HEK293 (cell line): ENCODE measurements around the gene DLX6.

Experiments
- BCL11B ChIP-seq: fragments of 450-650 bp; formaldehyde crosslinking; IDR thresholded peaks from 2 replicates; pipeline ENCODE4 v1.5.1; 2016; ENCODE audit warnings: low read depth, missing biosample characterization, missing genetic modification characterization
- GLI4 ChIP-seq: fragments of 450-650 bp; formaldehyde crosslinking; IDR thresholded peaks from 2 replicates; pipeline ENCODE4 v1.5.1; 2016; ENCODE audit warnings: missing biosample characterization, missing genetic modification characterization
- GLIS2 ChIP-seq: fragments of 450-650 bp; formaldehyde crosslinking; IDR thresholded peaks from 2 replicates; pipeline ENCODE4 v1.5.1; 2016; ENCODE audit warnings: missing biosample characterization, missing genetic modification characterization
- IKZF3 ChIP-seq: fragments of 450-650 bp; IDR thresholded peaks from 2 replicates; pipeline ENCODE4 v1.5.0; 2018; ENCODE audit warnings: missing biosample characterization, mild to moderate bottlenecking, missing genetic modification characterization, moderate library complexity
- SCRT1 ChIP-seq: fragments of 450-650 bp; formaldehyde crosslinking; IDR thresholded peaks from 2 replicates; pipeline ENCODE4 v1.5.1; 2016; ENCODE audit warnings: missing biosample characterization, missing genetic modification characterization, borderline replicate concordance
- SP7 ChIP-seq: fragments of 450-650 bp; formaldehyde crosslinking; IDR thresholded peaks from 2 replicates; pipeline ENCODE4 v1.5.1; 2016; ENCODE audit warnings: missing biosample characterization, missing genetic modification characterization
- ZEB2 ChIP-seq: fragments of 450-650 bp; formaldehyde crosslinking; IDR thresholded peaks from 2 replicates; pipeline ENCODE4 v1.5.1; 2016; ENCODE audit warnings: missing biosample characterization, missing genetic modification characterization
- ZIC2 ChIP-seq: fragments of 450-650 bp; formaldehyde crosslinking; IDR thresholded peaks from 2 replicates; pipeline ENCODE4 v1.5.1; 2016; ENCODE audit warnings: missing biosample characterization, missing genetic modification characterization
- ZNF146 ChIP-seq: fragments of 450-650 bp; formaldehyde crosslinking; IDR thresholded peaks from 2 replicates; pipeline ENCODE4 v1.5.1; 2016; ENCODE audit warnings: missing biosample characterization, missing genetic modification characterization
- ZNF175 ChIP-seq: fragments of 450-650 bp; formaldehyde crosslinking; IDR thresholded peaks from 2 replicates; pipeline ENCODE4 v1.5.1; 2016; ENCODE audit warnings: missing biosample characterization, missing genetic modification characterization
- ZNF223 ChIP-seq: fragments of 450-650 bp; formaldehyde crosslinking; IDR thresholded peaks from 2 replicates; pipeline ENCODE4 v1.5.1; 2016; ENCODE audit warnings: missing biosample characterization, missing genetic modification characterization
- ZNF366 ChIP-seq: fragments of 450-650 bp; formaldehyde crosslinking; conservative IDR thresholded peaks from 2 replicates; pipeline ENCODE4 v1.5.1; 2016; ENCODE audit warnings: missing biosample characterization, missing genetic modification characterization
- ZNF426 ChIP-seq: fragments of 450-650 bp; formaldehyde crosslinking; IDR thresholded peaks from 2 replicates; pipeline ENCODE4 v1.5.1; 2017; ENCODE audit warnings: missing biosample characterization, missing genetic modification characterization, mild to moderate bottlenecking, inconsistent platforms, moderate library complexity
- ZNF521 ChIP-seq: fragments of 450-650 bp; formaldehyde crosslinking; IDR thresholded peaks from 2 replicates; pipeline ENCODE4 v1.5.1; 2017; ENCODE audit warnings: missing biosample characterization, mild to moderate bottlenecking, missing genetic modification characterization
- ZNF529 ChIP-seq: fragments of 450-650 bp; formaldehyde crosslinking; IDR thresholded peaks from 2 replicates; pipeline ENCODE4 v1.5.1; 2017; ENCODE audit warnings: missing genetic modification characterization, missing biosample characterization; ENCODE audit not compliant: insufficient replicate concordance
- ZNF558 ChIP-seq: fragments of 450-650 bp; formaldehyde crosslinking; IDR thresholded peaks from 2 replicates; pipeline ENCODE4 v1.5.1; 2016; ENCODE audit warnings: missing biosample characterization, missing genetic modification characterization
- ZNF561 ChIP-seq: fragments of 450-650 bp; IDR thresholded peaks from 2 replicates; pipeline ENCODE4 v1.5.1; 2018; ENCODE audit warnings: missing biosample characterization, missing genetic modification characterization, borderline replicate concordance
- ZNF610 ChIP-seq: fragments of 450-650 bp; formaldehyde crosslinking; IDR thresholded peaks from 2 replicates; pipeline ENCODE4 v1.5.1; 2016; ENCODE audit warnings: missing biosample characterization, missing genetic modification characterization, borderline replicate concordance
- ZNF654 ChIP-seq: fragments of 450-650 bp; formaldehyde crosslinking; IDR thresholded peaks from 2 replicates; pipeline ENCODE4 v1.5.1; 2016; ENCODE audit warnings: low read depth, missing biosample characterization, missing genetic modification characterization
- ZNF843 ChIP-seq: fragments of 450-650 bp; formaldehyde crosslinking; IDR thresholded peaks from 2 replicates; pipeline ENCODE4 v1.5.1; 2016; ENCODE audit warnings: missing biosample characterization, missing genetic modification characterization
- TF ChIP-seq, protein P1 (sequence below): IDR thresholded peaks from 2 replicates; pipeline ENCODE4 v1.6.1; 2011; ENCODE audit warnings: mild to moderate bottlenecking, low read depth, low read length, borderline replicate concordance
- TF ChIP-seq, protein P2 (sequence below): fragments of 450-650 bp; formaldehyde crosslinking; IDR thresholded peaks from 2 replicates; pipeline ENCODE4 v1.5.1; 2016; ENCODE audit warnings: missing biosample characterization, missing genetic modification characterization, low read depth
- TF ChIP-seq, protein P3 (sequence below): fragments of 450-650 bp; formaldehyde crosslinking; IDR thresholded peaks from 2 replicates; pipeline ENCODE4 v1.5.1; 2016; ENCODE audit warnings: missing biosample characterization, missing genetic modification characterization
- TF ChIP-seq, protein P4 (sequence below): fragments of 450-650 bp; formaldehyde crosslinking; IDR thresholded peaks from 2 replicates; pipeline ENCODE4 v1.5.1; 2016; ENCODE audit warnings: missing biosample characterization, missing genetic modification characterization, borderline replicate concordance
- TF ChIP-seq, protein P5 (sequence below): fragments of 450-650 bp; formaldehyde crosslinking; IDR thresholded peaks from 2 replicates; pipeline ENCODE4 v1.5.1; 2016; ENCODE audit warnings: missing biosample characterization, missing genetic modification characterization

DLX6 gene

DNA sequence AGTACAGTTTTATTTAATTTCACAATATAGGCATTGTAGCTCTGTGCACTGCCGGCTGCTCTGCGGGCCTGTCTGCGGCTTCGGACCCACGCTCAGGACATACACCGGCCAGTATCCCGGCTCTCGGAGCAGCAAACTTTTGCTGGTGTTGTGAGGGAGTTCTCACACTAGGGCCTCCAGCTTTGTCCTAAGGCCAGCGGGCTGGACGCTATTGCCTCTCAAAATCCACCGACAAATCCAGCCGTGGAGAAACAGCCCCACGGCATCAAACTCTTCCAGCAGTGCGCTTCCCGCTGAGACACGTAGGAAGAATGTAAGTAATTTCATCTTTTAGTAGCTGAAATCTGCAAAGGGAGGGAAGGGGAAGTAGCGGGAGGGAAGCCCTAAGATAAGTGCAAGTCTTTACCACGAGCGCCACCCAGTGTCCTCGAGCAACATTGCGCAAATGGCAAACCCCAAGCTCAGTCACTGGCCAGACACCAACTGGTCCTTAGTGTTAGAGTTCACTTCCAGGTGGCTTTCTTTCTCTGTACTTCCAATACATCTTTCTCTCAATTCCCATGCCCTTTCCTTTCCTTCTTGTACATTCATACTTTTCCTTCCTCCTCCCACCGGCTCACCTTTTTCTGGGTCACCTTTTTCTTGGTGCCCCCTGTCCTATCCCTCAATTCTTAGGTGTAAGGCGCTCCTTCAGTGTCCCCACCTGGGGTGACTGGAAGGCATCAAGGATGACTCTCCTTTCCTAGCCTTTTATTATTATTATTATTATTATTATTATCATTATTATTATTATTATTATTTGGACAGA, 22.3 kb downstream of the DLX6 start (continued):
- TF ChIP-seq, protein P1, sequence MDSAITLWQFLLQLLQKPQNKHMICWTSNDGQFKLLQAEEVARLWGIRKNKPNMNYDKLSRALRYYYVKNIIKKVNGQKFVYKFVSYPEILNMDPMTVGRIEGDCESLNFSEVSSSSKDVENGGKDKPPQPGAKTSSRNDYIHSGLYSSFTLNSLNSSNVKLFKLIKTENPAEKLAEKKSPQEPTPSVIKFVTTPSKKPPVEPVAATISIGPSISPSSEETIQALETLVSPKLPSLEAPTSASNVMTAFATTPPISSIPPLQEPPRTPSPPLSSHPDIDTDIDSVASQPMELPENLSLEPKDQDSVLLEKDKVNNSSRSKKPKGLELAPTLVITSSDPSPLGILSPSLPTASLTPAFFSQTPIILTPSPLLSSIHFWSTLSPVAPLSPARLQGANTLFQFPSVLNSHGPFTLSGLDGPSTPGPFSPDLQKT, result no peak
- TF ChIP-seq ZNF426 (tag by site-specific recombination) (no peak), GLI4 (tag by site-specific recombination) (no peak), ZNF175 (tag by site-specific recombination) (no peak), ZNF558 (no peak), ZNF146 (tag by site-specific recombination) (no peak), ZNF223 (no peak), SP7 (tag by site-specific recombination) (0 out of 2 replicates have a peak, but pooled peaks have one; percentile 34), ZIC2 (tag by site-specific recombination) (peak; percentile 40), ZNF366 (tag by site-specific recombination) (peak; percentile 76), ZNF654 (tag by site-specific recombination) (peak; percentile 98), GLIS2 (tag by site-specific recombination) (no peak), ZEB2 (tag by site-specific recombination) (0 out of 2 replicates have a peak, but pooled peaks have one; percentile 52), ZNF521 (tag by site-specific recombination) (no peak), BCL11B (no peak), ZNF561 (tag by site-specific recombination) (no peak), SCRT1 (no peak), ZNF529 (tag by site-specific recombination) (no peak), ZNF843 (tag by site-specific recombination) (no peak), IKZF3 (0 out of 2 replicates have a peak, but pooled peaks have one; percentile 48), ZNF610 (no peak)
- TF ChIP-seq, protein P2, sequence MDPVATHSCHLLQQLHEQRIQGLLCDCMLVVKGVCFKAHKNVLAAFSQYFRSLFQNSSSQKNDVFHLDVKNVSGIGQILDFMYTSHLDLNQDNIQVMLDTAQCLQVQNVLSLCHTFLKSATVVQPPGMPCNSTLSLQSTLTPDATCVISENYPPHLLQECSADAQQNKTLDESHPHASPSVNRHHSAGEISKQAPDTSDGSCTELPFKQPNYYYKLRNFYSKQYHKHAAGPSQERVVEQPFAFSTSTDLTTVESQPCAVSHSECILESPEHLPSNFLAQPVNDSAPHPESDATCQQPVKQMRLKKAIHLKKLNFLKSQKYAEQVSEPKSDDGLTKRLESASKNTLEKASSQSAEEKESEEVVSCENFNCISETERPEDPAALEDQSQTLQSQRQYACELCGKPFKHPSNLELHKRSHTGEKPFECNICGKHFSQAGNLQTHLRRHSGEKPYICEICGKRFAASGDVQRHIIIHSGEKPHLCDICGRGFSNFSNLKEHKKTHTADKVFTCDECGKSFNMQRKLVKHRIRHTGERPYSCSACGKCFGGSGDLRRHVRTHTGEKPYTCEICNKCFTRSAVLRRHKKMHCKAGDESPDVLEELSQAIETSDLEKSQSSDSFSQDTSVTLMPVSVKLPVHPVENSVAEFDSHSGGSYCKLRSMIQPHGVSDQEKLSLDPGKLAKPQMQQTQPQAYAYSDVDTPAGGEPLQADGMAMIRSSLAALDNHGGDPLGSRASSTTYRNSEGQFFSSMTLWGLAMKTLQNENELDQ (tag by site-specific recombination), result no peak
- TF ChIP-seq, protein P3, sequence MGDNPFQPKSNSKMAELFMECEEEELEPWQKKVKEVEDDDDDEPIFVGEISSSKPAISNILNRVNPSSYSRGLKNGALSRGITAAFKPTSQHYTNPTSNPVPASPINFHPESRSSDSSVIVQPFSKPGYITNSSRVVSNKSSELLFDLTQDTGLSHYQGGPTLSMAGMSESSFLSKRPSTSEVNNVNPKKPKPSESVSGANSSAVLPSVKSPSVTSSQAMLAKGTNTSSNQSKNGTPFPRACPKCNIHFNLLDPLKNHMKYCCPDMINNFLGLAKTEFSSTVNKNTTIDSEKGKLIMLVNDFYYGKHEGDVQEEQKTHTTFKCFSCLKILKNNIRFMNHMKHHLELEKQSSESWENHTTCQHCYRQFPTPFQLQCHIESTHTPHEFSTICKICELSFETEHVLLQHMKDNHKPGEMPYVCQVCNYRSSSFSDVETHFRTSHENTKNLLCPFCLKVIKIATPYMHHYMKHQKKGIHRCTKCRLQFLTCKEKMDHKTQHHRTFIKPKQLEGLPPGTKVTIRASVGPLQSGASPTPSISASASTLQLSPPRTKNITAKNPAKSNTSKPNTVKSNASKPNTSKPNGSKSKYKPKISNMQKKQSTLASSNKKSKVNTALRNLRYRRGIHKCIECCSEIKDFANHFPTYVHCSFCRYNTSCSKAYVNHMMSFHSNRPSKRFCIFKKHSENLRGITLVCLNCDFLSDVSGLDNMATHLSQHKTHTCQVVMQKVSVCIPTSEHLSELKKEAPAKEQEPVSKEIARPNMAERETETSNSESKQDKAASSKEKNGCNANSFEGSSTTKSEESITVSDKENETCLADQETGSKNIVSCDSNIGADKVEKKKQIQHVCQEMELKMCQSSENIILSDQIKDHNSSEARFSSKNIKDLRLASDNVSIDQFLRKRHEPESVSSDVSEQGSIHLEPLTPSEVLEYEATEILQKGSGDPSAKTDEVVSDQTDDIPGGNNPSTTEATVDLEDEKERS (tag by site-specific recombination), result no peak
- TF ChIP-seq, protein P4, sequence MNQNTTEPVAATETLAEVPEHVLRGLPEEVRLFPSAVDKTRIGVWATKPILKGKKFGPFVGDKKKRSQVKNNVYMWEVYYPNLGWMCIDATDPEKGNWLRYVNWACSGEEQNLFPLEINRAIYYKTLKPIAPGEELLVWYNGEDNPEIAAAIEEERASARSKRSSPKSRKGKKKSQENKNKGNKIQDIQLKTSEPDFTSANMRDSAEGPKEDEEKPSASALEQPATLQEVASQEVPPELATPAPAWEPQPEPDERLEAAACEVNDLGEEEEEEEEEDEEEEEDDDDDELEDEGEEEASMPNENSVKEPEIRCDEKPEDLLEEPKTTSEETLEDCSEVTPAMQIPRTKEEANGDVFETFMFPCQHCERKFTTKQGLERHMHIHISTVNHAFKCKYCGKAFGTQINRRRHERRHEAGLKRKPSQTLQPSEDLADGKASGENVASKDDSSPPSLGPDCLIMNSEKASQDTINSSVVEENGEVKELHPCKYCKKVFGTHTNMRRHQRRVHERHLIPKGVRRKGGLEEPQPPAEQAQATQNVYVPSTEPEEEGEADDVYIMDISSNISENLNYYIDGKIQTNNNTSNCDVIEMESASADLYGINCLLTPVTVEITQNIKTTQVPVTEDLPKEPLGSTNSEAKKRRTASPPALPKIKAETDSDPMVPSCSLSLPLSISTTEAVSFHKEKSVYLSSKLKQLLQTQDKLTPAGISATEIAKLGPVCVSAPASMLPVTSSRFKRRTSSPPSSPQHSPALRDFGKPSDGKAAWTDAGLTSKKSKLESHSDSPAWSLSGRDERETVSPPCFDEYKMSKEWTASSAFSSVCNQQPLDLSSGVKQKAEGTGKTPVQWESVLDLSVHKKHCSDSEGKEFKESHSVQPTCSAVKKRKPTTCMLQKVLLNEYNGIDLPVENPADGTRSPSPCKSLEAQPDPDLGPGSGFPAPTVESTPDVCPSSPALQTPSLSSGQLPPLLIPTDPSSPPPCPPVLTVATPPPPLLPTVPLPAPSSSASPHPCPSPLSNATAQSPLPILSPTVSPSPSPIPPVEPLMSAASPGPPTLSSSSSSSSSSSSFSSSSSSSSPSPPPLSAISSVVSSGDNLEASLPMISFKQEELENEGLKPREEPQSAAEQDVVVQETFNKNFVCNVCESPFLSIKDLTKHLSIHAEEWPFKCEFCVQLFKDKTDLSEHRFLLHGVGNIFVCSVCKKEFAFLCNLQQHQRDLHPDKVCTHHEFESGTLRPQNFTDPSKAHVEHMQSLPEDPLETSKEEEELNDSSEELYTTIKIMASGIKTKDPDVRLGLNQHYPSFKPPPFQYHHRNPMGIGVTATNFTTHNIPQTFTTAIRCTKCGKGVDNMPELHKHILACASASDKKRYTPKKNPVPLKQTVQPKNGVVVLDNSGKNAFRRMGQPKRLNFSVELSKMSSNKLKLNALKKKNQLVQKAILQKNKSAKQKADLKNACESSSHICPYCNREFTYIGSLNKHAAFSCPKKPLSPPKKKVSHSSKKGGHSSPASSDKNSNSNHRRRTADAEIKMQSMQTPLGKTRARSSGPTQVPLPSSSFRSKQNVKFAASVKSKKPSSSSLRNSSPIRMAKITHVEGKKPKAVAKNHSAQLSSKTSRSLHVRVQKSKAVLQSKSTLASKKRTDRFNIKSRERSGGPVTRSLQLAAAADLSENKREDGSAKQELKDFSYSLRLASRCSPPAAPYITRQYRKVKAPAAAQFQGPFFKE (tag by site-specific recombination), result no peak
- TF ChIP-seq, protein P5, sequence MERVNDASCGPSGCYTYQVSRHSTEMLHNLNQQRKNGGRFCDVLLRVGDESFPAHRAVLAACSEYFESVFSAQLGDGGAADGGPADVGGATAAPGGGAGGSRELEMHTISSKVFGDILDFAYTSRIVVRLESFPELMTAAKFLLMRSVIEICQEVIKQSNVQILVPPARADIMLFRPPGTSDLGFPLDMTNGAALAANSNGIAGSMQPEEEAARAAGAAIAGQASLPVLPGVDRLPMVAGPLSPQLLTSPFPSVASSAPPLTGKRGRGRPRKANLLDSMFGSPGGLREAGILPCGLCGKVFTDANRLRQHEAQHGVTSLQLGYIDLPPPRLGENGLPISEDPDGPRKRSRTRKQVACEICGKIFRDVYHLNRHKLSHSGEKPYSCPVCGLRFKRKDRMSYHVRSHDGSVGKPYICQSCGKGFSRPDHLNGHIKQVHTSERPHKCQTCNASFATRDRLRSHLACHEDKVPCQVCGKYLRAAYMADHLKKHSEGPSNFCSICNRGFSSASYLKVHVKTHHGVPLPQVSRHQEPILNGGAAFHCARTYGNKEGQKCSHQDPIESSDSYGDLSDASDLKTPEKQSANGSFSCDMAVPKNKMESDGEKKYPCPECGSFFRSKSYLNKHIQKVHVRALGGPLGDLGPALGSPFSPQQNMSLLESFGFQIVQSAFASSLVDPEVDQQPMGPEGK (tag by site-specific recombination), result 0 out of 2 replicates have a peak, but pooled peaks have one; percentile 26
